OCI-LY7 (cell line): ENCODE results near the gene MAPK8IP2. TPM values are rescaled to one million over a fixed set of nuclear protein-coding genes. Genes with fewer than 3 reads are reported as not detected.
A peak's percentile ranks its signal among the peaks of the same experiment; 100 is the strongest.

Experiments
- BruUV-seq: library from RNA; stranded (reverse); fragments of 400-500 nt; replicated peaks from 2 replicates; lab custom pipeline; 2021; lab: Mats Ljungman, UMichigan
- CTCF ChIA-PET: fragments of 300-600 bp; sonication (Branson Sonifier 250); formaldehyde crosslinking; loops from one replicate; lab custom pipeline; 2022; ENCODE audit warnings: antibody characterized with exemption; ENCODE audit not compliant: unreplicated experiment; lab: Charles Lee
- POLR2A ChIA-PET: fragments of 300-600 bp; sonication (Branson Sonifier 250); formaldehyde crosslinking; loops from one replicate; lab custom pipeline; 2022; ENCODE audit warnings: antibody characterized with exemption; lab: Charles Lee
- DNase-seq: peaks from one replicate; pipeline ENCODE4 v3.0.0-alpha.2; 2015; ENCODE audit warnings: low spot score
- H2AFZ ChIP-seq: fragments of 200-600 bp; sonication (generic), shearing (Covaris generic); 2 replicates; pipeline ENCODE4 v1.6.1; 2014; ENCODE audit warnings: mild to moderate bottlenecking, antibody characterized with exemption, low read length, moderate library complexity
- H3K27ac ChIP-seq: fragments of 200-600 bp; sonication (generic); 2 replicates; pipeline ENCODE4 v1.5.1; 2014; ENCODE audit warnings: mixed run types, low read depth, mild to moderate bottlenecking, moderate library complexity, low read length, inconsistent platforms; ENCODE audit not compliant: poor library complexity, severe bottlenecking
- H3K36me3 ChIP-seq: fragments of 200-600 bp; sonication (generic); 2 replicates; pipeline ENCODE4 v1.6.1; 2014; ENCODE audit warnings: mild to moderate bottlenecking, antibody characterized with exemption, low read length, moderate library complexity, mixed read lengths; ENCODE audit not compliant: insufficient read depth
- H3K4me1 ChIP-seq: fragments of 200-600 bp; sonication (generic); 2 replicates; pipeline ENCODE4 v1.5.1; 2014; ENCODE audit warnings: mild to moderate bottlenecking, low read length; ENCODE audit not compliant: insufficient read depth, poor library complexity, severe bottlenecking
- H3K4me2 ChIP-seq: fragments of 200-600 bp; sonication (generic); 2 replicates; pipeline ENCODE4 v1.6.1; 2014; ENCODE audit warnings: mild to moderate bottlenecking, low read length
- H3K4me3 ChIP-seq: fragments of 200-600 bp; sonication (generic); 2 replicates; pipeline ENCODE4 v1.5.1; 2014; ENCODE audit warnings: mild to moderate bottlenecking, low read depth, low read length; ENCODE audit not compliant: poor library complexity, severe bottlenecking
- H3K79me2 ChIP-seq: fragments of 200-600 bp; sonication (generic); 2 replicates; pipeline ENCODE4 v1.6.1; 2016; ENCODE audit warnings: low read depth, mild to moderate bottlenecking, low read length, moderate library complexity, mixed read lengths; ENCODE audit not compliant: insufficient read depth
- H3K9me2 ChIP-seq: fragments of 200-600 bp; sonication (generic); 2 replicates; pipeline ENCODE4 v1.6.1; 2016; ENCODE audit warnings: mild to moderate bottlenecking, low read length, mixed read lengths; ENCODE audit not compliant: insufficient read depth
- H3K9me3 ChIP-seq: fragments of 200-600 bp; sonication (generic); 2 replicates; pipeline ENCODE4 v1.6.1; 2014; ENCODE audit warnings: mild to moderate bottlenecking, mixed run types, low read length, mixed read lengths
- H4K20me1 ChIP-seq: fragments of 200-600 bp; sonication (generic); 2 replicates; pipeline ENCODE4 v1.6.1; 2014; ENCODE audit warnings: mild to moderate bottlenecking, antibody characterized with exemption, low read length, moderate library complexity, mixed read lengths; ENCODE audit not compliant: insufficient read depth
- CTCF ChIP-seq: fragments of 200-600 bp; sonication (generic); conservative IDR thresholded peaks from 2 replicates; pipeline ENCODE4 v1.5.1; 2014; ENCODE audit warnings: mild to moderate bottlenecking, antibody characterized with exemption, low read length, moderate library complexity, mixed read lengths
- EZH2phosphoT487 ChIP-seq: fragments of 200-600 bp; sonication (generic); IDR thresholded peaks from 2 replicates; pipeline ENCODE4 v1.6.1; 2018; ENCODE audit warnings: low read depth, borderline replicate concordance, mild to moderate bottlenecking, mixed run types, antibody characterized with exemption, low read length, moderate library complexity, mixed read lengths
- intact Hi-C: fragments of 100-400 bp; cut with micrococcal nuclease; formaldehyde crosslinking; loops from one replicate; pipeline ENCODE4 v1.10.0; 2022; ENCODE audit not compliant: unreplicated experiment
- total RNA-seq, 2 experiments: library from RNA; depleted of rRNA in 1 of 2; stranded (reverse); fragments of >200 nt in 1 of 2; shearing (Covaris generic) in 1 of 2; gene quantifications; 2 replicates each; pipeline ENCODE4 v1.2.3, GENCODE V29; 2014 to 2022

The MAPK8IP2 gene
- total RNA-seq, 2 experiments from 2014 or later: 0.54 to 2.2 TPM

DNA sequence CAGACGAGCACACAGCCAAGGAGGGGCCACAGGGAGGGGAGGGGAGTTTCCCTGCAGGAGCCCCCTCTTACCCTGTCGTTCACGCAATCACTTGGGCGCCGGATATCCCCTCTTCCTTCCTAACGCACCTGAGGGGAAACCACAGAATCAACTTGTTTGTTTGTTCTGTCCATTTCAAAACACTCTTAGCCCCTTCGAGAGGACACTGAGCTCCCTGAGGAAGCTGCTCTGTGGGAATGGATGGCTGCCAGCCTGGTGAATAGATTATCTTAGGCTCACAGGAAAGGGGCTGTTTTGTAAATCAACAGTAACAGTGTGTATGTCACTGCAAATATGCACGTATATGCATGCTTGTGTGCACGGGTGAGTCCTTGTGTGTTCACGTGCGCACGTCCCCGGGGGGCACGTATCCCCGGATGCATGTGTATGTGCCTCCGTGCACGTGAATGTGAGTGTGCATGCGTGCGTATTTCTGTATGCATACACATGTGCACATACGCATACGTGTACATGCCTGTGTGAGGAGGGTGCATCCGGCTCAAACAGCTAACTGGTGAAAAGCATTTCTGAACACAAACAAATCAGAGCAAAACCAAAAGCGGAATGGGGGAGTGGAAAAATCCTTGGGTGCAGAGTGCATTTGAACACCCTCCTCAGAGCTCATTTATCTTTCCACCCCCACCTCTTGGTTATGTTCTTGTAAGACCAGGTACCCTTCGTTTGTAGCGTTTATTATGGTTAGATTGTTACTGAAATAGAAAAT lies 20.2 kb downstream of the MAPK8IP2 start:
- intact Hi-C loops: loop anchor here (1.0 to 5.0 kb wide), 5 partner anchors 38 to 368 kb away; partner anchors contain the start of genes CHKB and HDAC10
- CTCF ChIA-PET: interaction anchor here (0.6 to 1.5 kb wide), 5 partner anchors 52 to 371 kb away, joined by 3 to 8 read pairs (median 4); partner anchors contain the start of gene SCO2
- Histone ChIP-seq H2AFZ (peak overlapping the region; percentile 93), H3K79me2 (no peaks in the 10 kb centered on the region), H3K36me3 (no peaks in the 10 kb centered on the region), H4K20me1 (no peaks in the 10 kb centered on the region), H3K9me3 (no peaks in the 10 kb centered on the region), H3K4me3 (peak overlapping the region; percentile 67), H3K9me2 (no peaks in the 10 kb centered on the region), H3K4me2 (peak overlapping the region; percentile 95), H3K27ac (peak overlapping the region; percentile 82), H3K4me1 (peaks cover 37% of the 10 kb centered on the region)
- no peak; the same call in 1 of the 2 replicates for TF ChIP-seq CTCF
- no peak for TF ChIP-seq EZH2phosphoT487
- peak; percentile 92 for DNase-seq
- BruUV-seq: no TSS peak
- POLR2A ChIA-PET: interaction anchor here (0.6 to 2.2 kb wide), 7 partner anchors 10 to 152 kb away, joined by 3 to 9 read pairs (median 4); partner anchors contain the start of genes LMF2 and NCAPH2

- DNase-seq: peak; percentile 70
- peak overlapping the region; percentile 93 for H2AFZ ChIP-seq
- no peaks in the 10 kb centered on the region for H3K79me2 ChIP-seq
- ChIA-PET POLR2A (interaction anchor here (1.2 to 2.2 kb wide), 5 partner anchors 57 to 153 kb away, joined by 3 to 9 read pairs (median 4); partner anchors contain the start of genes LMF2 and NCAPH2), CTCF (interaction anchor here (1.0 to 1.5 kb wide), 3 partner anchors 95 to 372 kb away, joined by 3 to 8 read pairs (median 7); partner anchors contain the start of gene SCO2)
- intact Hi-C loops: loop anchor here (2.0 to 5.0 kb wide), 4 partner anchors 39 to 369 kb away; partner anchors contain the start of genes CHKB and HDAC10
- no peaks in the 10 kb centered on the region for H4K20me1 ChIP-seq
- no TSS peak for BruUV-seq
- H3K27ac ChIP-seq: peak overlapping the region; percentile 82
- peak overlapping the region; percentile 67 for H3K4me3 ChIP-seq
- H3K36me3 ChIP-seq: no peaks in the 10 kb centered on the region
- no peaks in the 10 kb centered on the region for H3K9me3 ChIP-seq
- no peak for TF ChIP-seq EZH2phosphoT487
- no peak for TF ChIP-seq CTCF
- no peaks in the 10 kb centered on the region for H3K9me2 ChIP-seq
- H3K4me1 ChIP-seq: peaks cover 37% of the 10 kb centered on the region
- peak overlapping the region; percentile 95 for H3K4me2 ChIP-seq
Observed at GRCh38 chr22:50621356-50621880, 20.8 kb downstream of the MAPK8IP2 start.
